ENCODE results near the gene ALKBH4. TPM values are rescaled to one million over a fixed set of nuclear protein-coding genes. Genes with fewer than 3 reads are reported as not detected.
"Not testable (repeated sequence)": the region's sequence is repeated elsewhere in the genome, so short reads cannot be mapped to it uniquely, and the experiment has no call there.

ALKBH4 gene
- total RNA-seq, 4 donors from 2014 or later, result 7.3 to 31.7 (median 13.3) TPM

DNA sequence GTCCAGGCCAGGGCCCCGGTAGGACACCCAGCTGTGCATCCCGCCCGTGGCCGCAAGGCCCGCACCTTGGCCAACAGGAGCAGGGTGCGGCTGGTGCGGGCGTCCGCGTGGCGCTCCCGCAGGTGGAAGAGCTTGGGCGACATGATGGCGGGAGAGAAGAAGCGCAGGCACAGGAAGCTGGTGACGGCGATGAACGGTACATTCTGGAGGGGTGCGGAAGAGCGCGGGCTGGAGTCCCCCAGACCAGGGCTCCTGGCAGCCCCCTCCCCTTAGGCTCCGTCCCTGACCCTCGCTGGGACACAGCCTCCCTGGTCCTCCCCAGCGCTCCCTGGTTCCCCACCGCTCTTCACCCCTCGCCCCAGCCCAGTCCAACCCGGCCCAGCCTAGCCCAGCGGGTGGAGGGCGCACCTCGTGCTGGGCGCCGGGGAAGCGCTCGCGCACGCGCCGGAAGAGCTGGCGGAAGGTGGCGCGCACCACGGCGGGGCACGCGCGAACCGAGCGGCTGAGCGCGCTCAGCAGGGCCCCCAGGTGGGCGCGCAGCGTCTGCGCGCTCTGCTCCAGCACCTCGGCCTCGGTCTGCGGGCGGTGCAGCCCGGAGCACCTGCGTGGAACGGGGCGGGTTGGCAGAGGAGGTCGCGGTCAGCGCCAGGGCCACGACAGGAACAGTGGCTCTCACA lies 29.9 kb upstream of the ALKBH4 start:
- WGBS, 2 donors, result no CpG with 5 or more reads among the region's 67 CpGs
- H3K4me1 ChIP-seq; intact Hi-C loops (cut with DNase I); H3K36me3 ChIP-seq; H3K27ac ChIP-seq; H3K27me3 ChIP-seq; H3K9me3 ChIP-seq; H3K4me3 ChIP-seq; DNase-seq: not testable (repeated sequence)

DNA sequence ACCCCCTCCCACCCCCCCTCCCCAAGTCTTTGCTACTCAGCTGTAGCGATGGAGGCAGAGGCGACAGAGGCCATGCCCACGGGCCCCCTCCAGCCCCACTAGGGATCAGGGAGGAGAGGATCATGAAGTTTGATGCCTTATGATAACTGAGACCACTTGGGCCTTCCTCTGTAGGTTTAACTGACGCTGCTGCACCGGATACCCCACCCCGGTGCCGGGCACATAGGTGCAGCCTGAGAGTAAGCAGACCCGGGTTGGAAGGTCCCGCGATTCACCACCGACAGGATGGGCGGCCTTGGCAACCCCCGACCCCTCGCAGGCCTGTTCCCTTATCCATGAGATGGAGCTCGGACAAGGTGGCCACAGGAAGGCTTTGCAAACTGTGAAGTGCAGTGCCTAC lies 29.4 kb upstream of the ALKBH4 start:
- DNase-seq; H3K9me3 ChIP-seq; intact Hi-C loops (cut with DNase I); H3K27ac ChIP-seq; H3K27me3 ChIP-seq; H3K4me1 ChIP-seq; H3K36me3 ChIP-seq: not testable (repeated sequence)
- no CpG with 5 or more reads among the region's 15 CpGs for WGBS, 2 donors
- peak overlapping the region in 1 of 4 donors; percentile 21 for H3K4me3 ChIP-seq

DNA sequence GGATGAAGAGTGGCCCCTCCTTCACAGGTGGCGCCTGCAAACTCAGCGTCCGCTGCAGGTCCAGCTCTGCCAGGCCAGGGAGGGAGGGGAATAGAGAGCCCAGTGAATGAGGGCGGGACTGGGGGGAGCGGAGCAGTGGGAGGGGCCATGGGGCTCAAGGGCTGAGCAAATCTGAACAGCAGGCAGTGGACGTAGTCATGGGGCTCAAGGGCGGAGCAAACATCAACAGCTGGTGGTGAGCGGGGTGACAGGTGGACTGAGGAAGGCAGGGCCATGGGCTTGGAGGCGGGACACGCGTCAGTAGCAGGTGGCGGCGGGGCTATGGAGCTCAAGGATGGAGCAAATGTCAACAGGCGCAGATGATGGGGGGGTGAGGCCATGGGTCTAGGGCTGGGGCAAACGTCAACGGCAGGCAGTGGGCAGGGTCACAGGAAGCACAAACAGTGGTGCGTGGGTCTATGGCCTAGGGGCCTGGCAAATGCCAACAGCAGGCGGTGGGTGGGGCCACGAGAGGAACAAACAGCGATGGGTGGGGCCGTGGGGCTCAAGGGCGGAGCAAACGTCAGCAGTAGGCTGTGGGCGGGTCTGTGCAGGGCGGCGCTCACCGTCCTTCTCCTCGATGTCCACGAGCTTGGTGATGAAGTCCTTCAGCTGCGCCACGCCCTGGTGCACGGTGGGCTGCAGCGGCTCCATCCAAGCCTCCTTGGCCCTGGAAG lies 28.7 kb upstream of the ALKBH4 start:
- H3K27me3 ChIP-seq; H3K4me1 ChIP-seq; H3K36me3 ChIP-seq; H3K27ac ChIP-seq; intact Hi-C loops (cut with DNase I); H3K9me3 ChIP-seq; H3K4me3 ChIP-seq; DNase-seq: not testable (repeated sequence)
- WGBS, 2 donors, result no CpG with 5 or more reads among the region's 33 CpGs

DNA sequence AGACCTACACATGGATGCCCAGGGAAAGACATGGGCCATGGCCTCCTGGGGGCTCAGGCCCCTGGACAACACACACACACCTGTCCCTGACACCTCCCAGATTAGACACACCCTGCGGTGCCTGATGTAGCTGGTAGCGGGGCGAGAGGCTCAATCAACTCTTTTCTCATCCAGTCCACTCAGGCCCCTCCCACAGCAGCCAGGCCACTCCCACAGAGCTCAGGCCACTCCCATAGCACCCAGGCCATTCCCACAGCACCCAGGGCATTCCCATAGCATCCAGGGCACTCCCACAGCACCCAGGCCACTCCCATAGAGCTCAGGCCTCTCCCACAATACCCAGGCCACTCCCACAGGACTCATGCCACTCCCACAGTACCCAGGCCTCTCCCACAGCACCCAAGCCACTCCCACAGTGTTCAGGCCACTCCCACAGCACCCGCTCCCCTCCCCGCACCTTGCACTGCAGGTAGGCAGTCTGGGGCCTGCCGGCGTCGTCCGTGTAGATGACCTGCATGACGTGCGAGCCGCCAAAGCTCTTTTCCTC lies 25.9 kb upstream of the ALKBH4 start:
- WGBS, 2 donors, result 90 to 100% methylated on average over 1 to 3 of the region's 12 CpGs

DNA sequence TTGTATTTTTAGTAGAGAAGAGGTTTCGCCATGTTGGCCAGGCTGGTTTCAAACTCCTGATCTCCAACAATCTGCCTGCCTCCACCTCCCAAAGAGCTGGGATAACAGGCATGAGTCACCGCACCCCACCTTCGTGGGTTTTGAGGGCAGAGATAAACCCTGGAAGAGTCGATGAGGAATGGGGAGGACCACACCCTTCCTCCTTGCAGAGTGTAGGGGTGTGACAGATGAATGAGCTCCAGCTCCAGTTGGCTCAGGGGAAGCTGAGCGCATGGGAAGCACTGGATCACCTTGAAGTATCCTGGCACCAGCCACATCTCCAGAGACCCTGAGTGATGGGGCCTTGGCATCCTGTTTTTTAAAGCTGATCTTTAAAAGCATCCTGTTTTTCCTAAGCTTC lies 19.7 kb upstream of the ALKBH4 start:
- intact Hi-C loops (cut with DNase I); DNase-seq; H3K9me3 ChIP-seq; H3K4me1 ChIP-seq; H3K27me3 ChIP-seq; H3K36me3 ChIP-seq; H3K27ac ChIP-seq; H3K4me3 ChIP-seq: not testable (repeated sequence)
- WGBS, 2 donors, result no CpG with 5 or more reads among the region's 5 CpGs

More for the DNA sequence above, 25.9 kb upstream of the ALKBH4 start:
- H3K9me3 ChIP-seq; H3K4me3 ChIP-seq; H3K36me3 ChIP-seq; H3K27me3 ChIP-seq; DNase-seq; H3K27ac ChIP-seq; H3K4me1 ChIP-seq; intact Hi-C loops (cut with DNase I): not testable (repeated sequence)

DNA sequence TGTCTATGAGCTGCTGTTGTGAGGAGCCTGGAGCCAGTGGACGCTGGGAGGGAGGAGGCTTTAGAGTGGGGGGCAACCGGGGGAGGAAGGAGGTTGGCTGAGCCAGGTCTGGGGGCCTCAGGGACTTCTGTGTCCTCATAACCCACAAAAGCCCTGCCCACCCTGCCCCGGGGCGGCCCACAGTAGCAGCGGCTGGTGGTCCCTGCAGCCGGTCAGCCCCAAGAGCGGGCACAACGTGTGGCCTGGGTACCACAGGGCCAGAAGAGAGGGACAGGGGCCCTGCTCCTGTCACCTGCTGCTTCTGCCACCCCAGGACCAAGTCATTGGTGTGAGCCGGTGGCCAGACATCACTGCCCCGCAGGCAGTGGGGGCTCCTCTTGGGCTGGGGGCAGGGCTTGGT lies 17.3 kb upstream of the ALKBH4 start:
- H3K27me3 ChIP-seq; H3K27ac ChIP-seq; H3K36me3 ChIP-seq; intact Hi-C loops (cut with DNase I); H3K4me3 ChIP-seq; H3K9me3 ChIP-seq; DNase-seq; H3K4me1 ChIP-seq: not testable (repeated sequence)
- WGBS, 2 donors, result no CpG with 5 or more reads among the region's 10 CpGs

DNA sequence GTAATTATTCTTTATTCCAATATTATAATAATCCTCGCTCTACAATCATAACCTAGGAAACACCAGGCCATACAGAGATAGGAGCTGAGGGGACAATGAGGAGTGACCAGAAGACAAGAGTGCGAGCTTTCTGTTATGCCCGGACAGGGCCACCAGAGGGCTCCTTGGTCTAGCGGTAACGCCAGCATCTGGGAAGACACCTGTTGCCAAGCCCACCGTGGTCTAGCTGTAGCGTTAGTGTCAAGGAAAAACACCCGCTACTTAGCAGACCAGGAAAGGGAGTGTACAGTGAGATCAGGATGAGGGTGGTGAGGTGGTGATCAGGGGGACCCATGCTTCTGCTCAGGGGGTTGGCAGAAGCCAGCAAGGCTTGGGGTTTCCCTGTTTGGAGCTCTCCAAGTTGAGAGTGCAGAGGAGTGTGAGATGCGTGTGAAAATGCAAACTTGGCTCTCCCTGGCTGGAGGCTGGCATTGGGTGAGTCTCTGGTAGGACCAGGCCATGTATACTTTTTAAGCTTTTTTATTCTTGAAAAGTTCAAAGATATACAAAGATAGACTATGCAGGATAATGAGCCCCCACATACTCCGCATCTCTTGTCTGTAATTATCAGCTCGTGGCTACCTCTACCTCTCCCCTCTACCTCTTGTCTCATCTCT lies 15.4 kb upstream of the ALKBH4 start:
- H3K9me3 ChIP-seq; H3K4me3 ChIP-seq; H3K27ac ChIP-seq; H3K36me3 ChIP-seq; intact Hi-C loops (cut with DNase I); DNase-seq; H3K27me3 ChIP-seq; H3K4me1 ChIP-seq: not testable (repeated sequence)
- TF ChIP-seq, protein P1, sequence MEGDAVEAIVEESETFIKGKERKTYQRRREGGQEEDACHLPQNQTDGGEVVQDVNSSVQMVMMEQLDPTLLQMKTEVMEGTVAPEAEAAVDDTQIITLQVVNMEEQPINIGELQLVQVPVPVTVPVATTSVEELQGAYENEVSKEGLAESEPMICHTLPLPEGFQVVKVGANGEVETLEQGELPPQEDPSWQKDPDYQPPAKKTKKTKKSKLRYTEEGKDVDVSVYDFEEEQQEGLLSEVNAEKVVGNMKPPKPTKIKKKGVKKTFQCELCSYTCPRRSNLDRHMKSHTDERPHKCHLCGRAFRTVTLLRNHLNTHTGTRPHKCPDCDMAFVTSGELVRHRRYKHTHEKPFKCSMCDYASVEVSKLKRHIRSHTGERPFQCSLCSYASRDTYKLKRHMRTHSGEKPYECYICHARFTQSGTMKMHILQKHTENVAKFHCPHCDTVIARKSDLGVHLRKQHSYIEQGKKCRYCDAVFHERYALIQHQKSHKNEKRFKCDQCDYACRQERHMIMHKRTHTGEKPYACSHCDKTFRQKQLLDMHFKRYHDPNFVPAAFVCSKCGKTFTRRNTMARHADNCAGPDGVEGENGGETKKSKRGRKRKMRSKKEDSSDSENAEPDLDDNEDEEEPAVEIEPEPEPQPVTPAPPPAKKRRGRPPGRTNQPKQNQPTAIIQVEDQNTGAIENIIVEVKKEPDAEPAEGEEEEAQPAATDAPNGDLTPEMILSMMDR (IDR thresholded peaks at IDR 0.05), result peak; percentile 13 to 51 (median 35)
- 3 to 8% methylated on average over 6 to 8 of the region's 11 CpGs for WGBS, 2 donors

DNA sequence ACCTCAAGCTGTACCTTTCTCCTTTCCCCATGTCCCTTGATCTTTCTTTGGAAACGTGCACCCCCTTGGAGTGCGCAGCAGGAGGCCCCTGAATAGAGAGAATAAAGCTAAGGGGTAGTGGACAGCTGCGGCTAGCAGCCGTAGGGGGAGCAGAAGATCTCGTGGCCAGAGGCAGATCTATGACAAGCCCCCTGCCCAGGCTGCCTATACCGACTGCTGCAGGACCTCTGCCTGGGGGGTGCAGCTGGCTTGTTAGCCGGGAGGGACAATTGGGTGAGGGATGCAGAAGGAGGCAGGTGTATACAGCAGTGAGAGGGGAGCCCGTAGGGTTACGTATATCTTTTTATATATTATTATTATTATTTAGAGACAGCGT lies 14.5 kb upstream of the ALKBH4 start:
- WGBS, 2 donors, result 40% methylated on average over 1 of the region's 10 CpGs; no CpG with 5 or more reads in 1 of the 2 donors
- DNase-seq; H3K4me1 ChIP-seq; H3K27ac ChIP-seq; H3K27me3 ChIP-seq; H3K9me3 ChIP-seq; intact Hi-C loops (cut with DNase I): not testable (repeated sequence)
- H3K4me3 ChIP-seq, result peak overlapping the region in 1 of 4 donors; percentile 68
- peaks cover 0 to 14% (median 0%) of the 10 kb centered on the region in 3 donors for H3K36me3 ChIP-seq

All from esophagus squamous epithelium (tissue), 5 donors.